ENCODE data around the gene HM13. TPM values are rescaled to one million over a fixed set of nuclear protein-coding genes. Genes with fewer than 3 reads are reported as not detected.
A peak's percentile ranks its signal among the peaks of the same experiment; 100 is the strongest.

HM13 gene
- total and polyA plus RNA-seq, 3 donors from 2014 or later: 68.7 to 97.5 (median 86.7) TPM

DNA sequence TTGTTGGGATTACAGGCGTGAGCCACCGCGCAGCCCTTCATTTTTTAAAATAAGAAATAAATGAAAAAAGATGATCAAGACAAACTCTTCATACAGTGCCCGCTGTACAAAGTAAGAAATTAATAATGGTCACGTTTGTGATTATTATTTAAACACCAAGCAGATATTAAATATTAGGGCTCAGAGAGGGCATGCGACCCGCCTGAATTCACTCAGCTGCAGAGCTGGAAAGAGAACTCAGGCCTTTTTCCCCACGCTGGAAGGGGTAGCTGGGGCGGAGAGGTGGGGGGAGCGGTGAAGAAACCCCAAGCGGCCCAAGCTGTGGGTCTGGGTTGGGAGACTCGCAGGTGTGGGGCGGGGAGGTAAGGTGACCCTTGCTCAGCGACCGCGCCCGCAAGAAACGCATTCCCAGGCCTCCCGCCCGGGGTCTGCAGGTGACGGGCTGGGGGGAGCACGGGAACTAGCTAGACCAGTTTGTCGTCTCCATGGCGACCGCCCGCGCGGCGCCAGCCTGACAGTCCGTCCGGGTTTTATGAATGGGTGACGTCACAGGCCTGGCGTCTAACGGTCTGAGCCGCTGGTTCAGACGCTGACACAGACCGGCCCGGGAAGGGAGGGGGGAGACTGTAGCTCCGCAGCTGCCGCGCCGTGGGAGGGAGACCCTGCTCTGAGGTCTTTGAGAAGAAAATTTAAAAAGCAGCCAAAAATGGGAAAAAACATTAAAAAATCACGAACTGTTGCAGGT, 89.8 kb downstream of the HM13 start:
- intact Hi-C loops (cut with DNase I; ENCODE audit: low total_unique reads): no loop called here

GRCh38 chr20:31604567-31605030, 90.4 kb downstream of the HM13 start:
- Histone ChIP-seq H3K4me1 (peaks cover 16% of the 10 kb centered on the region), H3K36me3 (ENCODE audit: low read depth, missing control alignments) (no peaks in the 10 kb centered on the region), H3K9me3 (no peaks in the 10 kb centered on the region), H3K27me3 (no peaks in the 10 kb centered on the region), H3K4me3 (peak overlapping the region; percentile 58 to 60), H3K27ac (peak overlapping the region in 1 of 2 donors; percentile 67)
- WGBS, 2 donors: 1 to 3% methylated on average over 14 of the region's 14 CpGs
- TF ChIP-seq POLR2A (IDR thresholded peaks at IDR 0.05) (no peak), CTCF (IDR thresholded peaks at IDR 0.05) (no peak)
- no peak for DNase-seq
- intact Hi-C loops (cut with DNase I; ENCODE audit: low total_unique reads): no loop called here

More for the DNA sequence above, 89.8 kb downstream of the HM13 start:
- peak; percentile 96 for DNase-seq
- Histone ChIP-seq H3K4me3 (peak overlapping the region; percentile 58 to 60), H3K27me3 (no peaks in the 10 kb centered on the region), H3K4me1 (peaks cover 16% of the 10 kb centered on the region), H3K36me3 (ENCODE audit: low read depth, missing control alignments) (no peaks in the 10 kb centered on the region), H3K27ac (peak overlapping the region in 1 of 2 donors; percentile 67), H3K9me3 (no peaks in the 10 kb centered on the region)
- TF ChIP-seq CTCF (IDR thresholded peaks at IDR 0.05) (no peak), POLR2A (IDR thresholded peaks at IDR 0.05) (no peak)
- WGBS, 2 donors: 11 to 17% methylated on average over 27 to 43 of the region's 43 CpGs

GRCh38 chr20:31605031-31605901, 91.0 kb downstream of the HM13 start, which contains the start of gene ID1:
ID1 (plus strand) TSS chr20:31605289; CDS start chr20:31605388, 99 bp downstream.
- H3K4me1 ChIP-seq: peaks cover 16% of the 10 kb centered on the region
- 1% methylated on average over 53 to 74 of the region's 74 CpGs for WGBS, 2 donors

More at GRCh38 chr20:31605031-31605901, 91.0 kb downstream of the HM13 start, which contains the start of gene ID1:
- DNase-seq: peak; percentile 97
- intact Hi-C loops (cut with DNase I; ENCODE audit: low total_unique reads): no loop called here
- H3K9me3 ChIP-seq: no peaks in the 10 kb centered on the region
- TF ChIP-seq POLR2A (IDR thresholded peaks at IDR 0.05): no peak
- no peak for TF ChIP-seq CTCF (IDR thresholded peaks at IDR 0.05)
- no peaks in the 10 kb centered on the region for H3K27me3 ChIP-seq
- peak within 1 kb of the TSS; percentile 58 to 60 for H3K4me3 ChIP-seq
- H3K36me3 ChIP-seq (ENCODE audit: low read depth, missing control alignments): no peaks in the 10 kb centered on the region
- H3K27ac ChIP-seq: peak within 1 kb of the TSS in 1 of 2 donors; percentile 67

Measured in testis (tissue), 3 donors.